Panc1 (cell line): ENCODE measurements around the gene DUSP23.

Experiments used
- CTCF ChIP-seq: fragments of 450-650 bp; IDR thresholded peaks from 2 replicates; pipeline ENCODE4 v1.5.1; 2017; ENCODE audit warnings: mild to moderate bottlenecking
- POLR2AphosphoS5 ChIP-seq: IDR thresholded peaks from 2 replicates; pipeline ENCODE4 v1.6.1; 2012; ENCODE audit warnings: mild to moderate bottlenecking, low read depth, low read length, moderate library complexity
- REST ChIP-seq, 2 experiments: IDR thresholded peaks; 2 replicates each; pipeline ENCODE4 v1.6.1; 2011 to 2012; ENCODE audit warnings: low read depth in 2 of 2, control low read depth in 1 of 2, low read length in 1 of 2, mild to moderate bottlenecking in 1 of 2, moderate library complexity in 1 of 2; ENCODE audit not compliant: insufficient read depth in 1 of 2

- TF ChIP-seq POLR2AphosphoS5, result no peak
- TF ChIP-seq CTCF, result no peak
- no peak for TF ChIP-seq REST (IDR thresholded peaks at IDR 0.05; ENCODE audit: insufficient read depth in 1 of 2, low read depth in 2 of 2, low read length in 1 of 2)
Measured at GRCh38 chr1:159783724-159784123, 3.0 kb downstream of the DUSP23 start.
